Esophagus squamous epithelium (tissue), 5 donors: ENCODE results near the gene IL1RN. TPM values are rescaled to one million over a fixed set of nuclear protein-coding genes. Genes with fewer than 3 reads are reported as not detected.
A peak's percentile ranks its signal among the peaks of the same experiment; 100 is the strongest.

Experiments used
- DNase-seq: peaks from one replicate; lab custom pipeline; 2025; lab: John Stamatoyannopoulos, UW
- H3K27ac ChIP-seq, 4 donors: fragments of 200-600 bp; sonication (generic); one replicate each; pipeline ENCODE4 v1.5.1; 2016 to 2019; ENCODE audit warnings: mild to moderate bottlenecking in 1 of 4
- H3K27me3 ChIP-seq, 4 donors: fragments of 200-600 bp; sonication (generic); 1 replicate in 3 of 4; 2 replicates in 1 of 4; pipeline versions ENCODE4 v1.5.1 to v1.6.0; 2017 to 2021; ENCODE audit warnings: antibody characterized with exemption in 1 of 4
- H3K36me3 ChIP-seq, 3 donors: fragments of 200-600 bp; sonication (generic); one replicate each; pipeline ENCODE4 v1.5.1; 2016 to 2019
- H3K4me1 ChIP-seq, 3 donors: fragments of 200-600 bp; sonication (generic); one replicate each; pipeline ENCODE4 v1.5.1; 2017 to 2019
- H3K4me3 ChIP-seq, 4 donors: fragments of 200-600 bp; sonication (generic); 1 replicate in 3 of 4; 2 replicates in 1 of 4; pipeline ENCODE4 v1.5.1; 2016 to 2019; ENCODE audit warnings: mild to moderate bottlenecking in 2 of 4, moderate library complexity in 1 of 4
- H3K9me3 ChIP-seq, 3 donors: fragments of 200-600 bp; sonication (generic); one replicate each; pipeline ENCODE4 v1.5.1; 2016 to 2019
- POLR2A ChIP-seq, 4 donors: fragments of 450-650 bp; IDR thresholded peaks; one replicate each; pipeline ENCODE4 v1.6.1; 2017; ENCODE audit warnings: antibody characterized with exemption in 4 of 4, mild to moderate bottlenecking in 4 of 4, moderate library complexity in 3 of 4
- WGBS, 2 donors: methylation state at CpG; one replicate each; pipeline ENCODE4 v1.1.5; 2018; 5-methylcytosine and 5-hydroxymethylcytosine counted together
- intact Hi-C: fragments of 100-400 bp; cut with DNase I; formaldehyde crosslinking; loops from one replicate; pipeline ENCODE4 v1.15.0; 2022
- total RNA-seq, 4 donors: library from RNA; depleted of rRNA; stranded (reverse); fragments of >200 nt; gene quantifications; one replicate each; pipeline ENCODE4 v1.1.0, GENCODE V29; 2016
- TF ChIP-seq, protein P1 (sequence below), 6 experiments: fragments of 450-650 bp in 4 of 6; fragments of 200-600 bp in 2 of 6; sonication (generic) in 2 of 6; IDR thresholded peaks; one replicate each; pipeline ENCODE4 v1.5.1; 2016 to 2019; ENCODE audit warnings: antibody characterized with exemption in 6 of 6, mild to moderate bottlenecking in 4 of 6, moderate library complexity in 4 of 6
- donor health status: DM: yes; HTN: yes; CAD: no.

Gene IL1RN
- total RNA-seq, 4 donors from 2014 or later: 594 to 1,539 (median 978) TPM

GRCh38 chr2:113171334-113172075, 44.1 kb downstream of the IL1RN start:
- WGBS, 2 donors: 83 to 92% methylated on average over 6 to 8 of the region's 8 CpGs
- Histone ChIP-seq H3K36me3 (no peaks in the 10 kb centered on the region), H3K27me3 (no peaks in the 10 kb centered on the region), H3K27ac (no peak overlapping the region), H3K9me3 (no peaks in the 10 kb centered on the region), H3K4me1 (peaks cover 0 to 16% (median 4%) of the 10 kb centered on the region in 3 donors), H3K4me3 (no peak overlapping the region)
- intact Hi-C loops: no loop called here
- no peak for DNase-seq
- no peak for TF ChIP-seq POLR2A (IDR thresholded peaks at IDR 0.05)
- TF ChIP-seq, protein P1, sequence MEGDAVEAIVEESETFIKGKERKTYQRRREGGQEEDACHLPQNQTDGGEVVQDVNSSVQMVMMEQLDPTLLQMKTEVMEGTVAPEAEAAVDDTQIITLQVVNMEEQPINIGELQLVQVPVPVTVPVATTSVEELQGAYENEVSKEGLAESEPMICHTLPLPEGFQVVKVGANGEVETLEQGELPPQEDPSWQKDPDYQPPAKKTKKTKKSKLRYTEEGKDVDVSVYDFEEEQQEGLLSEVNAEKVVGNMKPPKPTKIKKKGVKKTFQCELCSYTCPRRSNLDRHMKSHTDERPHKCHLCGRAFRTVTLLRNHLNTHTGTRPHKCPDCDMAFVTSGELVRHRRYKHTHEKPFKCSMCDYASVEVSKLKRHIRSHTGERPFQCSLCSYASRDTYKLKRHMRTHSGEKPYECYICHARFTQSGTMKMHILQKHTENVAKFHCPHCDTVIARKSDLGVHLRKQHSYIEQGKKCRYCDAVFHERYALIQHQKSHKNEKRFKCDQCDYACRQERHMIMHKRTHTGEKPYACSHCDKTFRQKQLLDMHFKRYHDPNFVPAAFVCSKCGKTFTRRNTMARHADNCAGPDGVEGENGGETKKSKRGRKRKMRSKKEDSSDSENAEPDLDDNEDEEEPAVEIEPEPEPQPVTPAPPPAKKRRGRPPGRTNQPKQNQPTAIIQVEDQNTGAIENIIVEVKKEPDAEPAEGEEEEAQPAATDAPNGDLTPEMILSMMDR (IDR thresholded peaks at IDR 0.05): no peak

DNA sequence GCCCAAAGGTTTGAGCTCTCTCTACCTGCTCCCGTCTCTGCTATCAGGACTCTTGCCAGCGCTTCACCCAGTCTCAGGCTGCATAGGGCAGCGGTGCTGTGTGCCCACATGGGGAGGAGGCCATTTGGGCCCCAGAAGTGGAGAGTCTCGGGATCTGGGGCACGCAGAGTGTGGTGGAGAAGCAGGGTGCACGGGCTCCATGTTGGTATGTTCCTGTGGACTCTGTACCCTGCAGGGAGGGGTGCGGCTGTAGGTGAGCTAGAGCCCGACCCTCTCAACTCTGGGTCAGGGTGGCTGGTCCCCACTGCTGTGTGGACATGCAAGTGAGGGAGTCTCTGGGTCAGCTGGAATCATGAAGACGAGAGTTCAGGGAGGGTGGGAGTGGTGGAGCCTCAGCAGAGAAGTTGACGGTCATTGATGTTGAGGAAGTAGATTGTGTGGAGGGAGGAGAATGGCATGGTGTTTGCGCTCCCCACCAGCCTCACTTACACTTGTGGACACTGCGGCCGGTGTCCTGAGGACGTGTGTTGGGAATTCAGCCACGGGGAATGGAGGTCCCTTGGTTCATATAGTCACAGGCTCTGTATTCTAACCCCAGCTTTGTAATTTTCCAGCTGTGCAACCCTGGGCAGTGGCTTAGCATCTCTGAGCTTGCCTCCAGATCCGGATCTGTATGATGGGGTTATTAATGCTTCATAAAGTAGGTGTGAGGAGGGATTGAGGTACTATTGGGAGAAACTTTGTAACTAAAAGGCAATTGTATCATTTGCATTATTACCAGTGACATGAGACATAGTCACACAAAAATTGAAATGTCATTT, 45.5 kb downstream of the IL1RN start:
- H3K36me3 ChIP-seq: no peaks in the 10 kb centered on the region
- no peaks in the 10 kb centered on the region for H3K27me3 ChIP-seq
- TF ChIP-seq, protein P1 (IDR thresholded peaks at IDR 0.05): no peak
- no peak for TF ChIP-seq POLR2A (IDR thresholded peaks at IDR 0.05)
- intact Hi-C loops: no loop called here
- H3K4me3 ChIP-seq: peak overlapping the region in 1 of 4 donors; percentile 37
- 90% methylated on average over 5 to 11 of the region's 16 CpGs for WGBS, 2 donors
- peak overlapping the region in 2 of 4 donors; percentile 72 to 83 for H3K27ac ChIP-seq
- H3K4me1 ChIP-seq: peaks cover 0 to 22% (median 0%) of the 10 kb centered on the region in 3 donors
- no peaks in the 10 kb centered on the region for H3K9me3 ChIP-seq
- no peak for DNase-seq

GRCh38 chr2:113173542-113174375, 46.4 kb downstream of the IL1RN start, which contains the start of gene PSD4:
Gene PSD4, plus strand, starts transcription at chr2:113173971. Its CDS starts 8,486 bp downstream, at chr2:113182457.
- TF ChIP-seq, protein P1 (IDR thresholded peaks at IDR 0.05): no peak
- TF ChIP-seq POLR2A (IDR thresholded peaks at IDR 0.05): peak in 1 of 4 donors; percentile 45
- H3K27me3 ChIP-seq: no peaks in the 10 kb centered on the region
- intact Hi-C loops: no loop called here
- H3K36me3 ChIP-seq: no peaks in the 10 kb centered on the region
- peak within 1 kb of the TSS; percentile 4 to 59 (median 34) for H3K4me3 ChIP-seq
- peak within 1 kb of the TSS; percentile 30 to 83 (median 56) for H3K27ac ChIP-seq
- H3K9me3 ChIP-seq: no peaks in the 10 kb centered on the region
- 69 to 75% methylated on average over 5 to 9 of the region's 14 CpGs for WGBS, 2 donors
- H3K4me1 ChIP-seq: peaks cover 0 to 22% (median 0%) of the 10 kb centered on the region in 3 donors
- DNase-seq: peak; percentile 73

- WGBS, 2 donors: 67% methylated on average over 1 of the region's 3 CpGs; no CpG with 5 or more reads in 1 of the 2 donors
- Histone ChIP-seq H3K27ac (peak overlapping the region; percentile 30 to 83 (median 56)), H3K9me3 (no peaks in the 10 kb centered on the region), H3K36me3 (no peaks in the 10 kb centered on the region), H3K4me1 (peaks cover 0 to 22% (median 0%) of the 10 kb centered on the region in 3 donors), H3K27me3 (no peaks in the 10 kb centered on the region), H3K4me3 (peak overlapping the region; percentile 4 to 59 (median 34))
- intact Hi-C loops: no loop called here
- DNase-seq: no peak
- TF ChIP-seq, protein P1 (IDR thresholded peaks at IDR 0.05): no peak
- no peak for TF ChIP-seq POLR2A (IDR thresholded peaks at IDR 0.05)
Observed at GRCh38 chr2:113174376-113174750, 47.0 kb downstream of the IL1RN start.
